ENCODE measurements around the gene TGFBR2.

- TF ChIP-seq CTCF (IDR thresholded peaks at IDR 0.05) (no peak), POLR2AphosphoS5 (IDR thresholded peaks at IDR 0.05) (no peak), POLR2A (IDR thresholded peaks at IDR 0.05) (no peak)
Measured at GRCh38 chr3:30625541-30626438, 19.4 kb downstream of the TGFBR2 start.

All from prostate gland (tissue), 2 donors.